ENCODE data around the gene XG.
"Not testable (repeated sequence)": the region's sequence is repeated elsewhere in the genome, so short reads cannot be mapped to it uniquely, and the experiment has no call there.

Gene XG, protein sequence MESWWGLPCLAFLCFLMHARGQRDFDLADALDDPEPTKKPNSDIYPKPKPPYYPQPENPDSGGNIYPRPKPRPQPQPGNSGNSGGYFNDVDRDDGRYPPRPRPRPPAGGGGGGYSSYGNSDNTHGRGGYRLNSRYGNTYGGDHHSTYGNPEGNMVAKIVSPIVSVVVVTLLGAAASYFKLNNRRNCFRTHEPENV

GRCh38 chrX:2751874-2752300, at the start of gene XG:
XG (plus strand) TSS chrX:2752040; CDS start chrX:2752275, 235 bp downstream.
- not testable (repeated sequence) for DNase-seq (ENCODE audit: low spot score)

GRCh38 chrX:2703991-2704369, 47.9 kb upstream of the XG start:
- DNase-seq (ENCODE audit: low spot score), result no peak

DNA sequence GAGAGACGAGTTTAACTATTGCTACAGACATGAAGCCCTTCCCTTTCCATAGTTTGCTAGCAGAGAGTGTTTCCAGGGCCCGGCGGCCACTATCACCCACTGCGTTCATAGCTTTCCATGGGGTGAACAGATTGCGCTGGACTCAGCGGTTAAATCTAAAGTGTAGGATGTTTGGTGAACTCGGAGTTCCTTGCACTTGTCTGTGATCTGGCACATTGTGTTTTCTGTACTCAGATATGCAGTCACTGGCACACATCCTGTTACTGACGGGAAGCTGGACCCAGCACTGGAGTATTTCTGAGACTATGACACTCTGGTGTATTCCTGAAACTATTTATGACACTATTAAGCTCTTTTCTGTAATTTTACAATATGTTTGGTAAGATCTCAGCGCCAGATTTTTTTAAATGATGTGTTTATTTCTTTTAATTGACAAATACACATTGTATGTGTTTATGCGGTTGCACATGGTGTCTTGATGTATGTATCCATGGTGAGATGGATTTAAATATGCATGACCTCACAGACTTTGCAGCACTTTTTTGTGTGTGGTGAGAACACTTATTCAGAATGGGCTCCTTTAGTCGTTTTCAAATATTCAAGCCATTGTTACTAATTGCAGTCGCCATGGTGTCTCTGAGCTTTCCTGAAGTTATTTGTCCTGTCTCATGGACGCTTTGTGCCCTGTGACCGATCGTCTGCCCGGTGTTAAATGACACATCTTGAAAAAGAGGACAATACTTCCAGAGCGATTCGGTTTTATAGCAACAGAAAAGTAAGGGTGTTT, 46.6 kb upstream of the XG start:
- no peak for DNase-seq (ENCODE audit: low spot score)

- no peak for DNase-seq (ENCODE audit: low spot score)
Measured at GRCh38 chrX:2707334-2707760, 44.5 kb upstream of the XG start.

DNA sequence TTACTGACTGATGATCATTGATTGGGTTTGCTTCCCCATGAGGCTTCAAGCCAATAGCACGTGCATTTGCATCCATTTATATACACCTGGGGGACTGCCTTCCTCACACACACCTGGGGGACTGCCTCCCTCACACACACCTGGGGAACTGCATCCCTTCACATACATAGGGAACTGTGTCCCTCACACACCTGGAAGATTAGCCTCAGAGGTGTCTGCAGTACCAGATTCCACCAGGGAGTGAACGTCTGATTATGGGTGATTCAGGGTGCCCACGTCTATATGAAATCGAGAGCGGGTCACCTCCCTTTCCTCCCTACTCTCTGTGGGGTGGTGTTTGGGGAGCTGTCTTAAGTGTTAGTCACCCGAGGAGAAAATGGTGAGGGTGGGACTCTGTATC, 43.8 kb upstream of the XG start:
- DNase-seq (ENCODE audit: low spot score), result no peak

DNA sequence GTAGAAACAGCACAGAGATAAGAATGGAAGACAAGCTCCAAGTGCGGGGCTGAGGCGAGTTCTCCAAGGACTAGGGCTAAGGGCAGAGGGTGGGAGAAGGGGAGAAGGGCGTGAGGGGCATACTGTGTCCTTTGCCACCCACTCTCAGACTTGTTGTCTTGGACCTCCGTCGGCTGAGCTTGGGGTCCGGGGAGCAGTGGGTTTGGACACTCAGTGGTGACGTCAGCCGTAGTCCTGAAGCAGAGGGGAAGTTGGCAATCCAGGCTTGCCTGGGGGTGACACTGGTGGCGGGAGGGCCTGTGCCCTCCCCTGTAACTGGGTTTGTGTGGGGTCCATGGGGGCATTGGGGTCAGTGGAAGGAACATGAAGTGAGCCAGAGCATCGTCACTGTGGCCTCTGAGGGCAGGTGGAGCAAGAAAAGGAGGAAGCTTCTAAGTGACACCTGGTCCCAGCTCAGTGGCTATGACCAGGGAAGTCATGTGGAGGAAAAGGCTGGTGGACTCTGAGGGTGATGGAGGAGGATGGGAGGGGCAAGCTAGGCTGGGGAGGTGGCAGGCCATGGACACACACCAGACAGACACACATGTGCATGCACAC, 43.1 kb upstream of the XG start:
- DNase-seq (ENCODE audit: low spot score), result no peak

GRCh38 chrX:2709556-2709955, 42.3 kb upstream of the XG start:
- no peak for DNase-seq (ENCODE audit: low spot score)

GRCh38 chrX:2710041-2710840, 41.6 kb upstream of the XG start:
- no peak for DNase-seq (ENCODE audit: low spot score)

DNA sequence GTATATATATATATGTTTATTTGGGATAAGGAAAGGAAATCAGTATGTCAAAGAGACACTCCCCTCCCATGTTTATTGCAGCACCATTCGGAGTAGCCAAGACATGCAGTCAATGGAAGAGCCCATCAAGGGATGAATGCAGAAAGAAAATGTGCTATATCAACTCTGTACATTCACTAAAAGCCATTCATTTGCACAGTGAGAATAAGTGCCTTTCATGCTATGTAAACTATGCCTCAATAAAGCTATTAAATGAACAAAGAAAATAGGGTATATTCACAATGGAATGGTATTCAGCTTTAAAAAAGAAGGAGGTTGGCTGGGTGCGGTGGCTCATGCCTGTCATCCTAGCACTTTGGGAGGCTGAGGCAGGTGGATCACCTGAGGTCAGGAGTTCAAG, 40.4 kb upstream of the XG start:
- DNase-seq (ENCODE audit: low spot score), result no peak

GRCh38 chrX:2712428-2712827, 39.4 kb upstream of the XG start:
- DNase-seq (ENCODE audit: low spot score), result no peak

DNA sequence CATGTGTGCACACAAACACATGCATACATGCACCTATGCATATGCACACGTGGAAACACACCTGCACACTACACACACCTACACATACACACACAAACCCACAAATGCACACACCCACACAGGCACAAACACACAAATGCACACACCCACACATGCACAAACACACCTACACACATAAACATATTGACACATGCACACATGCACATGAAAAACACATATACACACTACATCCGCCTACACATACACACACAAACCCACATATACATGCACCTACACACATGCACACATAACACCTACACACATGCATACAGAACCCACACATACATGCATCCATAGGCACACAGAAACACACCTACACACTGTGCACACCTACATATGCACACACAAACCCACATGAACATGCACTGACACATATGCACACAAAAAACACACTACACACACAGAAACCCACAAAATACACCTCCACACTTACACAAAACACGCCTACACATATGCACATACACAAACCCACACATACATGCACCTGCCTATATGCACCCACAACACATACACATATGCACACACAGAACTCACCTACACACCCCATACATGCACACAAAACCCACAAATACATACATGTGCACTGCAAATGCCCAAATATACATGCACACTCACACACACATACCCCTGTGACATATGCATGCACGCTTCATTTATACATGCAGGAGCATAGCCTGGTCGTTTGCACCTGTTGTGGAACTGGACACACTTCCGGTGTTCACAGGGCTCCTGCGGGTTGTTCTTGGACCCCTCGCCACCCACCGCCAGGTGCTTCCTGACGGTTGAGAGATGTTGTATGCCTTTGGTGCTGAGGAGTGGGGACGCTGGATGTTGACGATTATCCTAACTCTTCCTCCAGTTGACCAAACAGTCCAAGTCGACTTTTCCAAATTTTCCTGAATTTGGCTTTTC, 38.7 kb upstream of the XG start:
- DNase-seq (ENCODE audit: low spot score), result no peak

GRCh38 chrX:2714551-2714950, 37.3 kb upstream of the XG start:
- DNase-seq (ENCODE audit: low spot score), result no peak

GRCh38 chrX:2715066-2715600, 36.7 kb upstream of the XG start:
- DNase-seq (ENCODE audit: low spot score), result no peak

DNA sequence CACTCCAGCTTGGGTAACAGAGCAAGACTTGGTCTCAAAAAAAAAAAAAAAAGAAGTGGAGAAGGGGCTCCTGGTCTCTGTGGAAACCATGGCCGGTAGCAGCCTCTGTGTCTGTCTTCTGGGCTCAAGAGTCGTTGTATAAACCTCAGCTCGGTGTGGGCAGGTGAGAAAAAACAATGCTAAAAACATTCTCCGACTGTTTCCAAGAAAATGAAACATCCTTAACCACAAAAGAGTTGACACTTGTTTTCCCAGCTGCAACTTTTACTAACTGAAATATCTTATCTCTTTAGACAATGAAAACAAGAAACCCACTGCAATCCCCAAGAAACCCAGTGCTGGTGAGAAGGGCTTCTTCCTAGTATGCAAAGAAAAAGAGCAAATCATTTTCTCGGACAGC, 34.5 kb upstream of the XG start:
- DNase-seq (ENCODE audit: low spot score), result no peak

DNA sequence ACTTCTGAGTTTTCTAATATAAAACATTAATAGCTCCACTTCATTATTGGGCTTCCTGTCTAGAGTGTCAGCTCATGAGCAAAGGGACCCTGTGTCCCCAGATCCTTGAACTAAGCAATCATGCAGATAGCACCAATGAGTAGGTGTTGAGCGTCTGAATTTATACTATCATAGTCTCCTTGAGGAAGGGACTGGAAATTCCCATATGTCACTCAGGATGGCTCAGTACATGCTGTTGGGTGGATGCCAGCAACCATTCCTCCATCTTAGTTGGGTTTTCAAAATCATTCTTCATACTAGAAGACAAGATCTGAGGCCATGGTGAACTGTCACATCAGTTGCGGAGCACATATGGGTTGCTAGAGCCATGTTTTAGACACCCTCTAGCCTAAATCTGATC, 33.0 kb upstream of the XG start:
- no peak for DNase-seq (ENCODE audit: low spot score)

GRCh38 chrX:2719774-2720447, 31.9 kb upstream of the XG start:
- DNase-seq (ENCODE audit: low spot score), result no peak

GRCh38 chrX:2723286-2723879, 28.5 kb upstream of the XG start:
- DNase-seq (ENCODE audit: low spot score), result no peak

DNA sequence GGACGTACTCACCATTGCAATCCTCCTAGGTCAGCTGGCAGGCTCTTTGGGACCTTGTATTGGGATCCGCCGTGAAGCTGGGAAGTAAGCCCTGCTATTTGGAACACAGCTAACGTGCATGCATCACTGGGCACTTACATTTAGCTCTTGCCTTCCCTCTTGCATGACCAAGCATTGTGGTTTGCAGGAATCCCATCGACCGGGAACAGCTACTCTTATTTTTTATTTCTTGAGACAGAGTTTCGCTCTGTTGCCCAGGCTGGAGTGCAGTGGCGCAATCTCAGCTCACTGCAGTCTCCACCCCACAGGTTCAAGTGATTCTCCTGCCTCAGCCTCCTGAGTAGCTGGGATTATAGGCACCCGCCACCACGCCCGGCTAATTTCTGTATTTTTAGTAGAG, 24.6 kb upstream of the XG start:
- not testable (repeated sequence) for DNase-seq (ENCODE audit: low spot score)

GRCh38 chrX:2732076-2732475, 19.8 kb upstream of the XG start:
- DNase-seq (ENCODE audit: low spot score), result no peak

DNA sequence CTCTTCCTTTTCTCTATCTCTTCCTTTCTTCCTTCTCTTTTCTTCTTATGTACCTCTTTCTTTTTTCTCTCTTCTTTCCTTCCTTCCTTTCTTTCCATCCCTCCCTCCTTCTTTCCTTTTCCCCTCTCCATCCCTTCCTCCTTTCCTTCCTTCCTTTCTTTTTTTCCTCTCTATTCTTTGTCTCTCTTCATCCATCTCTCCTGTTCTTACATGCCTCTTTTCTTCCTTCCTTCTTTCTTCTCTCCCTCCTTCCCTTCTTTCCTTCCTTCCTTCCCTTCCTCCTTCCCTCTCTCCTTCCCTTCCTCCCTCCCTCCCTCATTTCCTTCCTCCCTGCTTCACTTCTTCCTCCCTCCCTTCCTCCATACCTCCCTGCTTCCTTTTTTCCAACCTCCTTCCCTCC, 19.2 kb upstream of the XG start:
- no peak for DNase-seq (ENCODE audit: low spot score)
